Mucosa of stomach (tissue), 1 donor: Measurements from ENCODE around the gene CAMK2N2.
"Not testable (repeated sequence)": the region's sequence is repeated elsewhere in the genome, so short reads cannot be mapped to it uniquely, and the experiment has no call there.

Experiments
- H3K27me3 ChIP-seq: one replicate; pipeline ENCODE4 v1.7.0; 2013; ENCODE audit warnings: mild to moderate bottlenecking, low read length; ENCODE audit not compliant: control insufficient read depth, insufficient read depth
- H3K36me3 ChIP-seq: one replicate; pipeline ENCODE4 v1.7.0; 2013; ENCODE audit warnings: low read length; ENCODE audit not compliant: control insufficient read depth, insufficient read depth
- H3K4me1 ChIP-seq: one replicate; pipeline ENCODE4 v1.7.0; 2013; ENCODE audit warnings: mild to moderate bottlenecking, low read length; ENCODE audit not compliant: control insufficient read depth, insufficient read depth
- H3K4me3 ChIP-seq: one replicate; pipeline ENCODE4 v1.7.0; 2013; ENCODE audit warnings: low read length
- H3K9ac ChIP-seq: one replicate; pipeline ENCODE4 v1.7.0; 2013; ENCODE audit warnings: mild to moderate bottlenecking, low read length, moderate library complexity
- H3K9me3 ChIP-seq: one replicate; pipeline ENCODE4 v1.7.0; 2013; ENCODE audit warnings: mild to moderate bottlenecking, low read length, moderate library complexity; ENCODE audit not compliant: control insufficient read depth
- donor health status: Pancreatic carcinoma.

The CAMK2N2 gene

GRCh38 chr3:184291044-184291737 is 29.8 kb upstream of the CAMK2N2 start:
- no peak overlapping the region for H3K9ac ChIP-seq
- H3K27me3 ChIP-seq = peaks cover 6% of the 10 kb centered on the region
- no peaks in the 10 kb centered on the region for H3K9me3 ChIP-seq
- H3K4me1 ChIP-seq = no peaks in the 10 kb centered on the region
- H3K36me3 ChIP-seq = no peaks in the 10 kb centered on the region
- H3K4me3 ChIP-seq = no peak overlapping the region

- H3K9me3 ChIP-seq = no peaks in the 10 kb centered on the region
- H3K4me1 ChIP-seq = no peaks in the 10 kb centered on the region
- peaks cover 6% of the 10 kb centered on the region for H3K27me3 ChIP-seq
- H3K4me3 ChIP-seq = no peak overlapping the region
- no peaks in the 10 kb centered on the region for H3K36me3 ChIP-seq
- no peak overlapping the region for H3K9ac ChIP-seq
Observed at GRCh38 chr3:184290331-184290730, 29.0 kb upstream of the CAMK2N2 start.

- H3K9ac ChIP-seq = no peak overlapping the region
- no peaks in the 10 kb centered on the region for H3K9me3 ChIP-seq
- no peaks in the 10 kb centered on the region for H3K36me3 ChIP-seq
- peaks cover 6% of the 10 kb centered on the region for H3K27me3 ChIP-seq
- no peak overlapping the region for H3K4me3 ChIP-seq
- no peaks in the 10 kb centered on the region for H3K4me1 ChIP-seq
Observed at GRCh38 chr3:184289426-184289938, 28.1 kb upstream of the CAMK2N2 start.

GRCh38 chr3:184284696-184285095 is 23.3 kb upstream of the CAMK2N2 start:
- no peak overlapping the region for H3K4me3 ChIP-seq
- no peaks in the 10 kb centered on the region for H3K36me3 ChIP-seq
- no peaks in the 10 kb centered on the region for H3K27me3 ChIP-seq
- H3K9me3 ChIP-seq = no peaks in the 10 kb centered on the region
- no peaks in the 10 kb centered on the region for H3K4me1 ChIP-seq
- no peak overlapping the region for H3K9ac ChIP-seq

GRCh38 chr3:184283681-184284080 is 22.3 kb upstream of the CAMK2N2 start:
- H3K4me1 ChIP-seq = no peaks in the 10 kb centered on the region
- H3K4me3 ChIP-seq = no peak overlapping the region
- H3K27me3 ChIP-seq = no peaks in the 10 kb centered on the region
- H3K9me3 ChIP-seq = no peaks in the 10 kb centered on the region
- H3K9ac ChIP-seq = no peak overlapping the region
- H3K36me3 ChIP-seq = no peaks in the 10 kb centered on the region

- no peak overlapping the region for H3K4me3 ChIP-seq
- no peak overlapping the region for H3K9ac ChIP-seq
- H3K36me3 ChIP-seq = no peaks in the 10 kb centered on the region
- no peaks in the 10 kb centered on the region for H3K9me3 ChIP-seq
- H3K27me3 ChIP-seq = no peaks in the 10 kb centered on the region
- no peaks in the 10 kb centered on the region for H3K4me1 ChIP-seq
Observed at GRCh38 chr3:184282941-184283340, 21.6 kb upstream of the CAMK2N2 start.

- H3K36me3 ChIP-seq = no peaks in the 10 kb centered on the region
- no peak overlapping the region for H3K9ac ChIP-seq
- H3K4me3 ChIP-seq = no peak overlapping the region
- H3K9me3 ChIP-seq = no peaks in the 10 kb centered on the region
- peaks cover 31% of the 10 kb centered on the region for H3K27me3 ChIP-seq
- H3K4me1 ChIP-seq = no peaks in the 10 kb centered on the region
Observed at GRCh38 chr3:184277366-184277765, 16.0 kb upstream of the CAMK2N2 start.

- H3K4me1 ChIP-seq = no peaks in the 10 kb centered on the region
- peaks cover 31% of the 10 kb centered on the region for H3K27me3 ChIP-seq
- H3K9me3 ChIP-seq = no peaks in the 10 kb centered on the region
- H3K4me3 ChIP-seq = no peak within 1 kb of the TSS
- H3K9ac ChIP-seq = no peak within 1 kb of the TSS
- H3K36me3 ChIP-seq = no peaks in the 10 kb centered on the region
Observed at GRCh38 chr3:184275961-184276910, 14.9 kb upstream of the CAMK2N2 start, which contains the start of gene ECE2. Gene ECE2, plus strand, starts transcription at chr3:184276022. Its CDS starts 132 bp downstream, at chr3:184276154.

- no peak overlapping the region for H3K4me3 ChIP-seq
- no peaks in the 10 kb centered on the region for H3K9me3 ChIP-seq
- H3K9ac ChIP-seq = no peak overlapping the region
- H3K36me3 ChIP-seq = no peaks in the 10 kb centered on the region
- peaks cover 31% of the 10 kb centered on the region for H3K27me3 ChIP-seq
- H3K4me1 ChIP-seq = no peaks in the 10 kb centered on the region
Observed at GRCh38 chr3:184275381-184275701, 14.0 kb upstream of the CAMK2N2 start.

GRCh38 chr3:184272269-184272668 is 10.9 kb upstream of the CAMK2N2 start:
- no peaks in the 10 kb centered on the region for H3K4me1 ChIP-seq
- H3K27me3 ChIP-seq = peaks cover 25% of the 10 kb centered on the region
- no peaks in the 10 kb centered on the region for H3K9me3 ChIP-seq
- H3K9ac ChIP-seq = no peak overlapping the region
- no peak overlapping the region for H3K4me3 ChIP-seq
- no peaks in the 10 kb centered on the region for H3K36me3 ChIP-seq

- H3K9me3 ChIP-seq, H3K36me3 ChIP-seq, H3K4me1 ChIP-seq, H3K9ac ChIP-seq, H3K4me3 ChIP-seq: not testable (repeated sequence)
- peaks cover 17% of the 10 kb centered on the region for H3K27me3 ChIP-seq
Observed at GRCh38 chr3:184267249-184267648, 5.9 kb upstream of the CAMK2N2 start.

GRCh38 chr3:184262764-184263179 is 1.4 kb upstream of the CAMK2N2 start:
- Histone ChIP-seq H3K4me3 (no peak overlapping the region), H3K4me1 (peaks cover 16% of the 10 kb centered on the region), H3K9ac (no peak overlapping the region), H3K27me3 (peaks cover 43% of the 10 kb centered on the region), H3K36me3 (no peaks in the 10 kb centered on the region), H3K9me3 (no peaks in the 10 kb centered on the region)
